ENCODE measurements around the gene OR6C75. TPM values are rescaled to one million over a fixed set of nuclear protein-coding genes. Genes with fewer than 3 reads are reported as not detected.

Gene OR6C75
- total RNA-seq, 3 donors from 2014 or later (not counting 1 experiment from before 2014, with no cell fraction given): not detected

GRCh38 chr12:55372521-55372920 lies 9.7 kb downstream of the OR6C75 start:
- intact Hi-C loops (cut with micrococcal nuclease): no loop called here
- Mint-ChIP-seq H3K27me3 (ENCODE audit: low read depth in 2 of 2) (peaks cover 9 to 19% of the 10 kb centered on the region in 2 donors), H3K36me3 (no peaks in the 10 kb centered on the region), H3K4me3 (no peak overlapping the region), H3K9me3 (no peaks in the 10 kb centered on the region), H3K4me1 (no peaks in the 10 kb centered on the region), H3K27ac (no peak overlapping the region)
- no peak overlapping the region for H3K27ac ChIP-seq (ENCODE audit: low read length)
- H3K4me1 ChIP-seq (ENCODE audit: control insufficient read depth, insufficient read depth, low read length): no peaks in the 10 kb centered on the region
- no peak for TF ChIP-seq CTCF (IDR thresholded peaks at IDR 0.05)
- DNase-seq (no peak), ATAC-seq (no peak)
- no peaks in the 10 kb centered on the region for H3K36me3 ChIP-seq (ENCODE audit: control insufficient read depth, insufficient read depth, low read length)
- no peak overlapping the region for H3K4me3 ChIP-seq (ENCODE audit: low read length)
- 100% methylated on average over 3 of the region's 4 CpGs for WGBS (ENCODE audit: insufficient coverage)
- H3K27me3 ChIP-seq (ENCODE audit: control insufficient read depth, insufficient read depth, low read length): peaks cover 3% of the 10 kb centered on the region
- no peaks in the 10 kb centered on the region for H3K9me3 ChIP-seq (ENCODE audit: control insufficient read depth, insufficient read depth, low read length)

DNA sequence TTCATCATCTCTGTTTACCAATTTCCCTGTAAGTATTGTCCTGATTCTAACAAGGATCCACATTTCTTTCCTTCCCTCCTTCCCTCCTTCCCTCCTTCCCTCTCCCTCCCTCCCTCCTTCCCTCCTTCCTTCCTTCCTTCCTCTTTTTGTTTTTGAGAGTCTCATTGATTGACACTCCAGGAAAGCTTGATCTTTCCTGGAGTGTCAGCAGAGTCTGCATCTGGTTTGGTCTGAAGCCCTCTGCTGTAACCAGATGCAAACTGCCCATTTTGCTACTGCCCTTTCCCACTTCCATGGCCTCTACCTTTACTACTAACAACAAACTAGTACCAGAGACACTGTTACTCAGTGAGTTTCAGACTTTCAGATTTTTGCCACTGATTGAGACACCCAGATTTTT lies 23.1 kb downstream of the OR6C75 start:
- Histone ChIP-seq H3K9me3 (ENCODE audit: control insufficient read depth, insufficient read depth, low read length) (no peaks in the 10 kb centered on the region), H3K36me3 (ENCODE audit: control insufficient read depth, insufficient read depth, low read length) (no peaks in the 10 kb centered on the region), H3K27ac (ENCODE audit: low read length) (no peak overlapping the region), H3K27me3 (ENCODE audit: control insufficient read depth, insufficient read depth, low read length) (peaks cover 2% of the 10 kb centered on the region), H3K4me3 (ENCODE audit: low read length) (no peak overlapping the region), H3K4me1 (ENCODE audit: control insufficient read depth, insufficient read depth, low read length) (no peaks in the 10 kb centered on the region)
- Mint-ChIP-seq H3K36me3 (no peaks in the 10 kb centered on the region), H3K4me3 (no peak overlapping the region), H3K27me3 (ENCODE audit: low read depth in 2 of 2) (peaks cover 3 to 26% of the 10 kb centered on the region in 2 donors), H3K27ac (no peak overlapping the region), H3K9me3 (no peaks in the 10 kb centered on the region), H3K4me1 (no peaks in the 10 kb centered on the region)
- no peak for TF ChIP-seq CTCF (IDR thresholded peaks at IDR 0.05)
- ATAC-seq (no peak), DNase-seq (no peak)
- intact Hi-C loops (cut with micrococcal nuclease): no loop called here

DNA sequence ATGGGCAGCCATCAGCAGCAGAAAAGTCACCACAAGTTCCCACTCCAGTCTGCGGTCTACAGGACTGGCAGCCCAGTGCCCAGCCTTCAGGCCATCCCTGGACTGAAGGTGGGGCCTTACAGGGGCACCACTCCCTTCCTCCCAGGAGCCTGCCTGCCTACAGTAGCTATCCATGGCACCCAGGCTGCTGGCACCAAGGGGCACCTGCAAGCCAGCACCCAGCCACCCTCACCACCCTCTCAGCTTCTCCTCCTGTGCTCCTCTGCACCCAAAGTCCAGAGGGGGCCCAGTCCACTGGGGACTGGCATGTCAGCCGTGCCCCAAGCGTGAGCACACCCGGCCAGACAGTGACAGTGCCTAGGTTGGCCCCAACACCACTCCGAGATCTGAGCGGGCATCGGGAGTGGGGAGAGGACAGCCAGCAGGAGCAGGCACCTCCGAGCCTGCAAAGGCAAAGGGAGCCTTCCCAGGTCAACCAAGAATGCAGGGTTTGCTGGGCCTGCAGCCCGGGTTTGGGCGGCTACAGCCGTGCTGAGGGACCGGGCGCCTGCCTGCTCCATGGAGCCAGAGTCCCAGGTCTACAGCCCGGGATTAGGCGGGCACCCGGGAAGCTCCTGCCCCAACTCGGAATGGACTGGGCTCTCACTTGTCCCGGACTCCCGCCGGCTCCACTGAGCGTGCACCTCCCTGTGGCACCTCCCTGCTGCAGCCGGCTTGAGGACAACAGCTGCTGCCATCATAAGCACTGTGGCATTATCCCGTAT lies 29.4 kb downstream of the OR6C75 start:
- Histone ChIP-seq H3K9me3 (ENCODE audit: control insufficient read depth, insufficient read depth, low read length) (no peaks in the 10 kb centered on the region), H3K27me3 (ENCODE audit: control insufficient read depth, insufficient read depth, low read length) (peaks cover 3% of the 10 kb centered on the region), H3K4me3 (ENCODE audit: low read length) (no peak overlapping the region), H3K27ac (ENCODE audit: low read length) (no peak overlapping the region), H3K4me1 (ENCODE audit: control insufficient read depth, insufficient read depth, low read length) (no peaks in the 10 kb centered on the region), H3K36me3 (ENCODE audit: control insufficient read depth, insufficient read depth, low read length) (no peaks in the 10 kb centered on the region)
- no peak for TF ChIP-seq CTCF (IDR thresholded peaks at IDR 0.05)
- no peak for DNase-seq
- Mint-ChIP-seq H3K4me3 (no peak overlapping the region), H3K4me1 (no peaks in the 10 kb centered on the region), H3K27me3 (ENCODE audit: low read depth in 2 of 2) (no peaks in the 10 kb centered on the region), H3K27ac (no peak overlapping the region), H3K9me3 (no peaks in the 10 kb centered on the region), H3K36me3 (no peaks in the 10 kb centered on the region)
- intact Hi-C loops (cut with micrococcal nuclease): no loop called here
- no peak for ATAC-seq
- 90% methylated on average over 23 of the region's 23 CpGs for WGBS (ENCODE audit: insufficient coverage)

GRCh38 chr12:55396326-55396725 lies 33.6 kb downstream of the OR6C75 start:
- ATAC-seq (no peak), DNase-seq (no peak)
- no peak for TF ChIP-seq CTCF (IDR thresholded peaks at IDR 0.05)
- H3K36me3 ChIP-seq (ENCODE audit: control insufficient read depth, insufficient read depth, low read length): no peaks in the 10 kb centered on the region
- peaks cover 10% of the 10 kb centered on the region for H3K27me3 ChIP-seq (ENCODE audit: control insufficient read depth, insufficient read depth, low read length)
- intact Hi-C loops (cut with micrococcal nuclease): no loop called here
- Mint-ChIP-seq H3K27me3 (ENCODE audit: low read depth in 2 of 2) (peaks cover 8 to 27% of the 10 kb centered on the region in 2 donors), H3K4me3 (no peak overlapping the region), H3K27ac (no peak overlapping the region), H3K36me3 (no peaks in the 10 kb centered on the region), H3K4me1 (no peaks in the 10 kb centered on the region), H3K9me3 (no peaks in the 10 kb centered on the region)
- 100% methylated on average over 1 of the region's 1 CpG for WGBS (ENCODE audit: insufficient coverage)
- no peaks in the 10 kb centered on the region for H3K4me1 ChIP-seq (ENCODE audit: control insufficient read depth, insufficient read depth, low read length)
- H3K27ac ChIP-seq (ENCODE audit: low read length): no peak overlapping the region
- no peak overlapping the region for H3K4me3 ChIP-seq (ENCODE audit: low read length)
- no peaks in the 10 kb centered on the region for H3K9me3 ChIP-seq (ENCODE audit: control insufficient read depth, insufficient read depth, low read length)

Data from natural killer cell (primary cell).